Measurements from ENCODE around the gene GIMAP6. TPM values are rescaled to one million over a fixed set of nuclear protein-coding genes. Genes with fewer than 3 reads are reported as not detected.

Gene GIMAP6
- total RNA-seq, 4 donors from 2014 or later = 16.8 to 135 (median 48.3) TPM

GRCh38 chr7:150595361-150595760, 36.8 kb downstream of the GIMAP6 start:
- TF ChIP-seq CTCF (IDR thresholded peaks at IDR 0.05) = no peak
- ATAC-seq (ENCODE audit: low FRiP score) (no peak), DNase-seq (ENCODE audit: low spot score) (no peak)

GRCh38 chr7:150594805-150595204, 37.4 kb downstream of the GIMAP6 start:
- DNase-seq (ENCODE audit: low spot score) (no peak), ATAC-seq (ENCODE audit: low FRiP score) (no peak)
- no peak for TF ChIP-seq CTCF (IDR thresholded peaks at IDR 0.05)

GRCh38 chr7:150587551-150587950, 44.6 kb downstream of the GIMAP6 start:
- TF ChIP-seq CTCF (IDR thresholded peaks at IDR 0.05) = no peak
- no peak for DNase-seq (ENCODE audit: low spot score)
- no peak for ATAC-seq (ENCODE audit: low FRiP score)

- DNase-seq (ENCODE audit: low spot score) = no peak
- ATAC-seq (ENCODE audit: low FRiP score) = peak; percentile 59
- TF ChIP-seq CTCF (IDR thresholded peaks at IDR 0.05) = no peak
These were observed 45.4 kb downstream of the GIMAP6 start for GRCh38 chr7:150586785-150587152.

GRCh38 chr7:150586068-150586784, 46.0 kb downstream of the GIMAP6 start:
- no peak for TF ChIP-seq CTCF (IDR thresholded peaks at IDR 0.05)
- ATAC-seq (ENCODE audit: low FRiP score) = no peak

GRCh38 chr7:150585199-150585598, 47.0 kb downstream of the GIMAP6 start:
- no peak for DNase-seq (ENCODE audit: low spot score)
- ATAC-seq (ENCODE audit: low FRiP score) = no peak
- TF ChIP-seq CTCF (IDR thresholded peaks at IDR 0.05) = no peak

More at GRCh38 chr7:150586068-150586784, 46.0 kb downstream of the GIMAP6 start:
- DNase-seq (ENCODE audit: low spot score) = no peak

All from omental fat pad (tissue), 4 donors.